ENCODE results near the gene TNFAIP6.

Gene TNFAIP6

DNA sequence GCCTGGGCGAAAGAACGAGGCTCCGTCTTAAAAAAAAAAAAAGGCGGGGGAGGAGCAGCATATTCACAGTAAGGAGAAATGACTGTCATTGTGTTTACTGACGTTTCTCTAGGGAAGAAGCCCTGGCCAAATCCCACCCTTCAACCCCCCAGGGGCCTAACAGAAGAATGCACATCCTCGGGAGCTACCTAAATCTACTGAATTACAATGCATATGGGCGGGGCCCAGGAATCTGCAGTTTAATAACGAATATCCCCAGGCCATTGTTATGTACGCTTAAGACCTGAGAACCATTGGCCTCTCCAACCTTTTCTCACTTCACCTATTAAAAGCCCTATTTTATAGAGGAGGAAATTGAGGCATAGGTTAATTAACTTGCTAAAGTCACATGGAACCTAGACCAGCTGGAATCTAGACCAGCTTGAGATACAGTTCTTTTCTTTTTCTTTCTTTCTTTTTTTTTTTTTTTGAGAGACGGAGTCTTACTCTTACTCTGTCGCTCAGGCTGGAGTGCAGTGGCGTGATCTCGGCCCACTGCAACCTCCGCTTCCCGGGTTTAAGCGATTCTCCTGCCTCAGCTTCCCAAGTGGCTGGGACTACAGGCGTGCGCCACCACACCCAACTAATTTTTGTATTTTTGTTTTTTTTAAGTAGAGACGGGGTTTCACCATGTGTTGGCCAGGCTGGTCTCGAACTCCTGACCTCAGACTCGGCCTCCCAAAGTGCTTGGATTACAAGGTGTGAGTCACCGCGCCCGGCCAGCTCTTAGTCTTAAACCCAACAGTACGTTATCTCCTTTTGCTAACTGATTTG, 51.6 kb downstream of the TNFAIP6 start:
- peaks cover 4% of the 10 kb centered on the region for H3K27me3 ChIP-seq (ENCODE audit: insufficient read depth, low read length, poor library complexity, severe bottlenecking)
- peaks cover 26% of the 10 kb centered on the region for H3K4me1 ChIP-seq (ENCODE audit: insufficient read depth, low read length, poor library complexity, severe bottlenecking)
- peak overlapping the region; percentile 100 for H3K4me3 ChIP-seq (ENCODE audit: low read length, poor library complexity, severe bottlenecking)
- no peaks in the 10 kb centered on the region for H3K9me3 ChIP-seq (ENCODE audit: insufficient read depth, low read depth, low read length)
- peak overlapping the region; percentile 98 for H3K9ac ChIP-seq (ENCODE audit: low read depth, low read length, poor library complexity, severe bottlenecking)
- no peaks in the 10 kb centered on the region for H3F3A ChIP-seq (ENCODE audit: low read depth)
- H4K20me1 ChIP-seq (ENCODE audit: insufficient read depth, low read length, poor library complexity, severe bottlenecking), result peaks cover 43% of the 10 kb centered on the region
- no peak for TF ChIP-seq EZH2phosphoT487 (IDR thresholded peaks at IDR 0.05; ENCODE audit: borderline replicate concordance)
- TF ChIP-seq, protein P1, sequence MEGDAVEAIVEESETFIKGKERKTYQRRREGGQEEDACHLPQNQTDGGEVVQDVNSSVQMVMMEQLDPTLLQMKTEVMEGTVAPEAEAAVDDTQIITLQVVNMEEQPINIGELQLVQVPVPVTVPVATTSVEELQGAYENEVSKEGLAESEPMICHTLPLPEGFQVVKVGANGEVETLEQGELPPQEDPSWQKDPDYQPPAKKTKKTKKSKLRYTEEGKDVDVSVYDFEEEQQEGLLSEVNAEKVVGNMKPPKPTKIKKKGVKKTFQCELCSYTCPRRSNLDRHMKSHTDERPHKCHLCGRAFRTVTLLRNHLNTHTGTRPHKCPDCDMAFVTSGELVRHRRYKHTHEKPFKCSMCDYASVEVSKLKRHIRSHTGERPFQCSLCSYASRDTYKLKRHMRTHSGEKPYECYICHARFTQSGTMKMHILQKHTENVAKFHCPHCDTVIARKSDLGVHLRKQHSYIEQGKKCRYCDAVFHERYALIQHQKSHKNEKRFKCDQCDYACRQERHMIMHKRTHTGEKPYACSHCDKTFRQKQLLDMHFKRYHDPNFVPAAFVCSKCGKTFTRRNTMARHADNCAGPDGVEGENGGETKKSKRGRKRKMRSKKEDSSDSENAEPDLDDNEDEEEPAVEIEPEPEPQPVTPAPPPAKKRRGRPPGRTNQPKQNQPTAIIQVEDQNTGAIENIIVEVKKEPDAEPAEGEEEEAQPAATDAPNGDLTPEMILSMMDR (conservative IDR thresholded peaks at IDR 0.05; ENCODE audit: low read length), result no peak
- H3K79me2 ChIP-seq (ENCODE audit: insufficient read depth, low read length), result peaks cover 43% of the 10 kb centered on the region
- peaks cover 14% of the 10 kb centered on the region; the same call in 1 of the 2 replicates for H3K36me3 ChIP-seq (ENCODE audit: insufficient read depth, low read length)
- H2AFZ ChIP-seq (ENCODE audit: low read length), result peak overlapping the region; percentile 97
- H3K4me2 ChIP-seq (ENCODE audit: low read depth, low read length, poor library complexity, severe bottlenecking), result peak overlapping the region; percentile 88
- H3K9me2 ChIP-seq (replicated peaks; ENCODE audit: low read depth, low read length), result no peaks in the 10 kb centered on the region

DNA sequence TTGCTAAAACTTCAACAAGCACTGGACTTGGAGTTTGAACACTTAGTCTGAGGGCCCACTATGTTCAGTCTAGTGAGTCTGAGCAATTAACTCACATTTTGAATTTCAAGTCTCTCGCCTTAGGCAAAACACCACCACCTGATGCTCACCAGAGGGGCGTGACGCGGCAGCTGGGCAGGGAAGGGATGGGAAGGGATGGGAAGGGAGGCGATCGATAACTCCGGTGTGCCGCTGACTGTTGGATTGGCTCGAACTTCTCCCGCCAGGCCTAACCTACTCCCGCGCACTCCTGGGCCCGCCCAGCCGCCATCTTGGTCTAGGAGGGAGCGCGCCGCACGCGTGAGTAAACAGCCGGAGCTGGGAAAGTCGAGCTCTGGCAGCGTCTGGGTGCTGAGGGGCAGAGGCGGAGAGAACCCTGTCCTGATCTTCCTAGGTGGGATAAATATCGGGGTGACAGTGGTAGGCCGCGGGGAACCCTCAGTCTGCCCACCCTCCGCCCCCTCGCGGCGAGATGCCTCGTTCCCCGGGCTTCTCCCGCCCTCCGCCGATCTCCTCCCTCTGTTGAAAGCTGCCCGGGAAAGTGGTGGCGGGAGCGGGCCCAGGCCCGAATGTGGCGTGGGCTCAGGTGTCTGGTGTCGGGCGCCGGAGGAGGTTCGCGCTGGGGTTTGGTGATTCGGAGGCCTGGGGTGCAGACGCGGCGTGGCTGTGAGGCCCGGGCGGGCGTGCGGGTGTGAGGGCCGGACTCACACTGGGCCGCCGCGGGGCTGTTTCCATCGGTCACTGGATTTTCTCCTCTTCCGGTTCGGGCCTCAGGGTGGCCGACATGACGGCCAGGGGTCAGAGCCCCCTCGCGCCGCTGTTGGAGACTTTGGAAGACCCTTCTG, 52.5 kb downstream of the TNFAIP6 start, which contains the start of gene RIF1:
Gene RIF1, plus strand, starts transcription at position 302 of the 884 bp plus-strand sequence. Its CDS starts 522 bp downstream, at position 824.
- H3K9me2 ChIP-seq (replicated peaks; ENCODE audit: low read depth, low read length), result no peaks in the 10 kb centered on the region
- no peaks in the 10 kb centered on the region for H3F3A ChIP-seq (ENCODE audit: low read depth)
- H3K79me2 ChIP-seq (ENCODE audit: insufficient read depth, low read length), result peaks cover 52% of the 10 kb centered on the region
- peaks cover 26% of the 10 kb centered on the region for H3K4me1 ChIP-seq (ENCODE audit: insufficient read depth, low read length, poor library complexity, severe bottlenecking)
- peak within 1 kb of the TSS; percentile 100 for H3K4me3 ChIP-seq (ENCODE audit: low read length, poor library complexity, severe bottlenecking)
- peak within 1 kb of the TSS; percentile 98 for H3K9ac ChIP-seq (ENCODE audit: low read depth, low read length, poor library complexity, severe bottlenecking)
- H3K36me3 ChIP-seq (ENCODE audit: insufficient read depth, low read length), result peaks cover 18% of the 10 kb centered on the region; the same call in 1 of the 2 replicates
- H3K27me3 ChIP-seq (ENCODE audit: insufficient read depth, low read length, poor library complexity, severe bottlenecking), result peaks cover 4% of the 10 kb centered on the region
- TF ChIP-seq, protein P1 (conservative IDR thresholded peaks at IDR 0.05; ENCODE audit: low read length), result peak; percentile 62
- no peak for TF ChIP-seq EZH2phosphoT487 (IDR thresholded peaks at IDR 0.05; ENCODE audit: borderline replicate concordance)
- H3K9me3 ChIP-seq (ENCODE audit: insufficient read depth, low read depth, low read length), result no peaks in the 10 kb centered on the region
- H4K20me1 ChIP-seq (ENCODE audit: insufficient read depth, low read length, poor library complexity, severe bottlenecking), result peaks cover 51% of the 10 kb centered on the region
- peak within 1 kb of the TSS; percentile 88 for H3K4me2 ChIP-seq (ENCODE audit: low read depth, low read length, poor library complexity, severe bottlenecking)
- peak within 1 kb of the TSS; percentile 97 for H2AFZ ChIP-seq (ENCODE audit: low read length)

DNA sequence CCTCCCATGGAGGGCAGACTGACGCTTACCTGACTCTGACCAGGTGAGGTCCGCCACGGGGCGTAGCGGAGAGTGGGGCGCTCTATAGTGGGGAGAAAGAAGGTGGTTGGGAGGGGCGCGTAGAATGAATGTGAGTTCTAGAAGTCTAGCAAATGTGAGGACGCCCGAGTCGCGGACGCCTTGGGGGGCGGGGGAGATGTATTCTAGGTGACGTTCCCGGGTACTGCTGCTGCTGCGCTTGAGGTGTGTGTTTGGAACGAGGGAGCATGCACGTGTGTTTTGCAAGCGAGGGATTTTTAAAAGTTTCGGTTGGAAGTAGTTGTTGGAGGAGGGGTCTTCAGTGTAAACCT, 53.1 kb downstream of the TNFAIP6 start:
- peaks cover 57% of the 10 kb centered on the region for H3K79me2 ChIP-seq (ENCODE audit: insufficient read depth, low read length)
- no peaks in the 10 kb centered on the region for H3F3A ChIP-seq (ENCODE audit: low read depth)
- H3K36me3 ChIP-seq (ENCODE audit: insufficient read depth, low read length), result peaks cover 18% of the 10 kb centered on the region; the same call in 1 of the 2 replicates
- peak overlapping the region; percentile 97 for H2AFZ ChIP-seq (ENCODE audit: low read length)
- H4K20me1 ChIP-seq (ENCODE audit: insufficient read depth, low read length, poor library complexity, severe bottlenecking), result peaks cover 51% of the 10 kb centered on the region
- peaks cover 4% of the 10 kb centered on the region for H3K27me3 ChIP-seq (ENCODE audit: insufficient read depth, low read length, poor library complexity, severe bottlenecking)
- TF ChIP-seq EZH2phosphoT487 (IDR thresholded peaks at IDR 0.05; ENCODE audit: borderline replicate concordance), result no peak
- TF ChIP-seq, protein P1 (conservative IDR thresholded peaks at IDR 0.05; ENCODE audit: low read length), result no peak
- H3K9me3 ChIP-seq (ENCODE audit: insufficient read depth, low read depth, low read length), result no peaks in the 10 kb centered on the region
- peak overlapping the region; percentile 100 for H3K4me3 ChIP-seq (ENCODE audit: low read length, poor library complexity, severe bottlenecking)
- peak overlapping the region; percentile 88 for H3K4me2 ChIP-seq (ENCODE audit: low read depth, low read length, poor library complexity, severe bottlenecking)
- H3K9me2 ChIP-seq (replicated peaks; ENCODE audit: low read depth, low read length), result no peaks in the 10 kb centered on the region
- peak overlapping the region; percentile 98 for H3K9ac ChIP-seq (ENCODE audit: low read depth, low read length, poor library complexity, severe bottlenecking)
- peaks cover 26% of the 10 kb centered on the region for H3K4me1 ChIP-seq (ENCODE audit: insufficient read depth, low read length, poor library complexity, severe bottlenecking)

Data from Loucy (cell line).